HG02588 (cell line): Measurements from ENCODE around the gene RAB25.
"Not testable (repeated sequence)": the region's sequence is repeated elsewhere in the genome, so short reads cannot be mapped to it uniquely, and the experiment has no call there.

Experiments
- ATAC-seq: cut with Tn5 transposase; IDR thresholded peaks from one replicate; pipeline ENCODE4 v1.9.1; 2021; ENCODE audit warnings: mild to moderate bottlenecking, moderate library complexity; ENCODE audit not compliant: unreplicated experiment

RAB25 gene

GRCh38 chr1:156060937-156061636, at the start of gene RAB25:
RAB25 (plus strand) TSS chr1:156061160; CDS start chr1:156061401, 241 bp downstream.
- ATAC-seq = no peak

- peak; percentile 66 for ATAC-seq
Measured at GRCh38 chr1:156012051-156012817, 48.7 kb upstream of the RAB25 start.

- no peak for ATAC-seq
Measured at GRCh38 chr1:156014829-156015228, 46.1 kb upstream of the RAB25 start.

- no peak for ATAC-seq
Measured at GRCh38 chr1:156019946-156020292, 41.0 kb upstream of the RAB25 start.

GRCh38 chr1:156020293-156021092, 40.5 kb upstream of the RAB25 start, which contains the start of gene SSR2:
SSR2 (minus strand) TSS chr1:156020951; CDS start chr1:156020167, 784 bp downstream.
- ATAC-seq = peak; percentile 96

GRCh38 chr1:156021093-156021428, 39.9 kb upstream of the RAB25 start:
- no peak for ATAC-seq

- no peak for ATAC-seq
Measured at GRCh38 chr1:156021954-156022353, 39.0 kb upstream of the RAB25 start.

GRCh38 chr1:156024801-156025200, 36.2 kb upstream of the RAB25 start:
- ATAC-seq = no peak

GRCh38 chr1:156025876-156026275, 35.1 kb upstream of the RAB25 start:
- no peak for ATAC-seq

GRCh38 chr1:156026588-156026987, 34.4 kb upstream of the RAB25 start:
- ATAC-seq = no peak

GRCh38 chr1:156033011-156033410, 27.9 kb upstream of the RAB25 start:
- no peak for ATAC-seq

GRCh38 chr1:156034991-156035390, 26.0 kb upstream of the RAB25 start:
- ATAC-seq = not testable (repeated sequence)

- no peak for ATAC-seq
Measured at GRCh38 chr1:156042828-156043227, 18.1 kb upstream of the RAB25 start.

- ATAC-seq = no peak
Measured at GRCh38 chr1:156045076-156045475, 15.9 kb upstream of the RAB25 start.

GRCh38 chr1:156048663-156049258, 12.2 kb upstream of the RAB25 start:
- ATAC-seq = no peak

GRCh38 chr1:156050376-156050775, 10.6 kb upstream of the RAB25 start:
- ATAC-seq = no peak

- no peak for ATAC-seq
Measured at GRCh38 chr1:156051011-156051725, 9.8 kb upstream of the RAB25 start.

GRCh38 chr1:156052862-156053767, 7.8 kb upstream of the RAB25 start:
- ATAC-seq = no peak

GRCh38 chr1:156053768-156054499, 7.0 kb upstream of the RAB25 start, which contains the start of gene UBQLN4:
UBQLN4 (minus strand) TSS chr1:156053798; CDS start chr1:156053701, 97 bp downstream.
- ATAC-seq = no peak
